ENCODE results near the gene GRP. TPM values are rescaled to one million over a fixed set of nuclear protein-coding genes. Genes with fewer than 3 reads are reported as not detected.

The GRP gene
- total RNA-seq, 1 donor from 2014 or later = not detected

DNA sequence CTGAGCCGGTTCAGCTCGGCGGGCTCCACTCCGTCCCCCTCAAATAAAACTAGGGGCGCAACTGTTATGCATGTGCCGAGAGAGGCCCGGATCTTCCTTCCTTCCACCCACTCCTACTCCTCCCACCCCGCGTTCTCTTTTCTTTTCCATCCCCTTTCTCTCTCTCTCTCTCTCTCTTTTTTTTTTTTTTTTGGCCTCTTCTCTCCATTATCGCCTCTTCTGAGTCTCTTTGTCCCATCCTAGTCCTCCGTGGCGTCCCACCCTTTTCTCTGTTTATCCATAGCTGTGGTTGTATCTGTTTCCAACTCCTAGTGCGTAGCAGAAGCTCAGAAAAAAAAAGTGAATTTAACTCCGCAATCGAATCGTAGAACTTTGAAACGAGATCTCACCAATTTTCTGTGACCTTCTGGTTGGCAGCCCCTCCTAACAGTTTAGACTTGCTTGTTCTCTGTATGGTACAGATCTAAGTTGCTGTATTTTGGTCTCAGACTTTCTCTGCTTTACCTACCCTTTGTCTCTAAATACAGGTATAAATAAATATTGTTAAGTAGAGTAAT lies 49.7 kb downstream of the GRP start:
- H3K36me3 ChIP-seq (ENCODE audit: insufficient read depth, low read length) = no peaks in the 10 kb centered on the region
- Mint-ChIP-seq H3K36me3 (ENCODE audit: low read depth, unreplicated experiment) (no peaks in the 10 kb centered on the region), H3K9me3 (ENCODE audit: unreplicated experiment) (peaks cover 14% of the 10 kb centered on the region), H3K4me1 (ENCODE audit: low read depth, unreplicated experiment) (no peaks in the 10 kb centered on the region), H3K27ac (ENCODE audit: unreplicated experiment) (no peak overlapping the region), H3K4me3 (ENCODE audit: unreplicated experiment) (peak overlapping the region; percentile 12), H3K27me3 (ENCODE audit: low read depth, unreplicated experiment) (peaks cover 81% of the 10 kb centered on the region)
- peaks cover 5% of the 10 kb centered on the region for H4K20me1 ChIP-seq (ENCODE audit: insufficient read depth, low read length)
- no peak overlapping the region for H3K4me3 ChIP-seq (ENCODE audit: insufficient read depth, low read depth, low read length)
- H3K27ac ChIP-seq (ENCODE audit: low read depth, low read length) = no peak overlapping the region
- peak overlapping the region; percentile 26 for H2AFZ ChIP-seq (ENCODE audit: low read depth, low read length)
- no peak for DNase-seq (ENCODE audit: low read depth)
- peak overlapping the region; percentile 60 for H3K4me2 ChIP-seq (ENCODE audit: low read length)
- H3K9ac ChIP-seq (ENCODE audit: low read length) = no peak overlapping the region
- H3K79me2 ChIP-seq (ENCODE audit: insufficient read depth, low read length) = no peaks in the 10 kb centered on the region
- FAIRE-seq = no peak
- peaks cover 3% of the 10 kb centered on the region for H3K4me1 ChIP-seq (ENCODE audit: insufficient read depth, low read length)
- peaks cover 4% of the 10 kb centered on the region for H3K9me3 ChIP-seq (ENCODE audit: insufficient read depth, low read depth, low read length)
- TF ChIP-seq, protein P1, sequence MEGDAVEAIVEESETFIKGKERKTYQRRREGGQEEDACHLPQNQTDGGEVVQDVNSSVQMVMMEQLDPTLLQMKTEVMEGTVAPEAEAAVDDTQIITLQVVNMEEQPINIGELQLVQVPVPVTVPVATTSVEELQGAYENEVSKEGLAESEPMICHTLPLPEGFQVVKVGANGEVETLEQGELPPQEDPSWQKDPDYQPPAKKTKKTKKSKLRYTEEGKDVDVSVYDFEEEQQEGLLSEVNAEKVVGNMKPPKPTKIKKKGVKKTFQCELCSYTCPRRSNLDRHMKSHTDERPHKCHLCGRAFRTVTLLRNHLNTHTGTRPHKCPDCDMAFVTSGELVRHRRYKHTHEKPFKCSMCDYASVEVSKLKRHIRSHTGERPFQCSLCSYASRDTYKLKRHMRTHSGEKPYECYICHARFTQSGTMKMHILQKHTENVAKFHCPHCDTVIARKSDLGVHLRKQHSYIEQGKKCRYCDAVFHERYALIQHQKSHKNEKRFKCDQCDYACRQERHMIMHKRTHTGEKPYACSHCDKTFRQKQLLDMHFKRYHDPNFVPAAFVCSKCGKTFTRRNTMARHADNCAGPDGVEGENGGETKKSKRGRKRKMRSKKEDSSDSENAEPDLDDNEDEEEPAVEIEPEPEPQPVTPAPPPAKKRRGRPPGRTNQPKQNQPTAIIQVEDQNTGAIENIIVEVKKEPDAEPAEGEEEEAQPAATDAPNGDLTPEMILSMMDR (IDR thresholded peaks at IDR 0.05; ENCODE audit: insufficient read depth, low read depth, low read length) = no peak
- TF ChIP-seq EZH2 (IDR thresholded peaks at IDR 0.05; ENCODE audit: insufficient read depth, low read length) = no peak
- H3K27me3 ChIP-seq (ENCODE audit: insufficient read depth, low read length) = peaks cover 95% of the 10 kb centered on the region

DNA sequence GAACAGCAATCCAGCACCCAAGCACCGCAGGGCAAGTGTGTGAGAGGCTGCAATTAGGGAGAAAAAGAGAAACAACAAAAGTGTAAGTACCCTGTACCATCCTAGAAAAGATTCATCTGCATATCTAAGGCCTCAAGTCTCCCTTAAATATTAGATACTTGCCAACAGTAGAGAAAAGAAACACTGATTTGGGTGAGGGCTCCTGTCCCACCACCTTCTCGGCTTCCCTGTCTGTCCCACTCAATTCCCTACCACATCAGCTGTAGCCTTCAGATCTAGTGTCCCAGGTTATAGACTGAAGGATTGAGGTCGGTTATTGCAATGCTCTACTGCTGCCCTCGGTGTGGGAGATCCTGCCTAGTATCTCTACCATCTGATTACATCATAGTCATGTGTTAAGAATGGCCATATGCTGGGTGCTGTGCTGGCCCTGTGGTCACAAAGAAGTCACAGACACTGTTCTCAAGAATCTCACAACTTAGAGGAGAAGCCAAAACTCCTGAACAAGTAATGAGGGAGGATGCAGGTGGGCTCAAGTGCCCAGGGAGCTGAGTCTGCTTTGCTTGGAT lies 50.8 kb downstream of the GRP start:
- peak; percentile 60 for TF ChIP-seq EZH2 (IDR thresholded peaks at IDR 0.05; ENCODE audit: insufficient read depth, low read length)
- TF ChIP-seq, protein P1 (IDR thresholded peaks at IDR 0.05; ENCODE audit: insufficient read depth, low read depth, low read length) = no peak
- no peak for DNase-seq (ENCODE audit: low read depth)
- H3K4me2 ChIP-seq (ENCODE audit: low read length) = no peak overlapping the region
- H3K4me1 ChIP-seq (ENCODE audit: insufficient read depth, low read length) = peaks cover 3% of the 10 kb centered on the region
- no peak overlapping the region for H3K27ac ChIP-seq (ENCODE audit: low read depth, low read length)
- H3K79me2 ChIP-seq (ENCODE audit: insufficient read depth, low read length) = no peaks in the 10 kb centered on the region
- no peak overlapping the region for H3K9ac ChIP-seq (ENCODE audit: low read length)
- H4K20me1 ChIP-seq (ENCODE audit: insufficient read depth, low read length) = peaks cover 5% of the 10 kb centered on the region
- H2AFZ ChIP-seq (ENCODE audit: low read depth, low read length) = no peak overlapping the region
- H3K9me3 Mint-ChIP-seq (ENCODE audit: unreplicated experiment) = peaks cover 14% of the 10 kb centered on the region
- H3K9me3 ChIP-seq (ENCODE audit: insufficient read depth, low read depth, low read length) = peaks cover 4% of the 10 kb centered on the region
- no peak overlapping the region for H3K27ac Mint-ChIP-seq (ENCODE audit: unreplicated experiment)
- no peak overlapping the region for H3K4me3 ChIP-seq (ENCODE audit: insufficient read depth, low read depth, low read length)
- H3K36me3 Mint-ChIP-seq (ENCODE audit: low read depth, unreplicated experiment) = no peaks in the 10 kb centered on the region
- no peak overlapping the region for H3K4me3 Mint-ChIP-seq (ENCODE audit: unreplicated experiment)
- H3K27me3 ChIP-seq (ENCODE audit: insufficient read depth, low read length) = peaks cover 95% of the 10 kb centered on the region
- FAIRE-seq = no peak
- no peaks in the 10 kb centered on the region for H3K36me3 ChIP-seq (ENCODE audit: insufficient read depth, low read length)
- H3K27me3 Mint-ChIP-seq (ENCODE audit: low read depth, unreplicated experiment) = peaks cover 83% of the 10 kb centered on the region
- no peaks in the 10 kb centered on the region for H3K4me1 Mint-ChIP-seq (ENCODE audit: low read depth, unreplicated experiment)

GRCh38 chr18:59271606-59272220 lies 51.8 kb downstream of the GRP start:
- Histone ChIP-seq H3K27ac (ENCODE audit: low read depth, low read length) (no peak overlapping the region), H2AFZ (ENCODE audit: low read depth, low read length) (peak overlapping the region; percentile 19), H3K9ac (ENCODE audit: low read length) (no peak overlapping the region), H3K4me1 (ENCODE audit: insufficient read depth, low read length) (peaks cover 3% of the 10 kb centered on the region), H3K4me2 (ENCODE audit: low read length) (peak overlapping the region; percentile 57), H3K4me3 (ENCODE audit: insufficient read depth, low read depth, low read length) (no peak overlapping the region), H3K36me3 (ENCODE audit: insufficient read depth, low read length) (no peaks in the 10 kb centered on the region), H3K9me3 (ENCODE audit: insufficient read depth, low read depth, low read length) (peaks cover 4% of the 10 kb centered on the region), H3K79me2 (ENCODE audit: insufficient read depth, low read length) (no peaks in the 10 kb centered on the region), H3K27me3 (ENCODE audit: insufficient read depth, low read length) (peaks cover 95% of the 10 kb centered on the region), H4K20me1 (ENCODE audit: insufficient read depth, low read length) (peaks cover 5% of the 10 kb centered on the region)
- peaks cover 14% of the 10 kb centered on the region for H3K9me3 Mint-ChIP-seq (ENCODE audit: unreplicated experiment)
- peaks cover 83% of the 10 kb centered on the region for H3K27me3 Mint-ChIP-seq (ENCODE audit: low read depth, unreplicated experiment)
- H3K27ac Mint-ChIP-seq (ENCODE audit: unreplicated experiment) = no peak overlapping the region
- FAIRE-seq = no peak
- no peak for DNase-seq (ENCODE audit: low read depth)
- H3K4me1 Mint-ChIP-seq (ENCODE audit: low read depth, unreplicated experiment) = no peaks in the 10 kb centered on the region
- H3K4me3 Mint-ChIP-seq (ENCODE audit: unreplicated experiment) = no peak overlapping the region
- TF ChIP-seq, protein P1 (IDR thresholded peaks at IDR 0.05; ENCODE audit: insufficient read depth, low read depth, low read length) = no peak
- TF ChIP-seq EZH2 (IDR thresholded peaks at IDR 0.05; ENCODE audit: insufficient read depth, low read length) = no peak
- H3K36me3 Mint-ChIP-seq (ENCODE audit: low read depth, unreplicated experiment) = no peaks in the 10 kb centered on the region

Measured in astrocyte (in vitro differentiated cells and primary cell).